IMR-90 (cell line): Measurements from ENCODE around the gene LDLRAD4. TPM values are rescaled to one million over a fixed set of nuclear protein-coding genes. Genes with fewer than 3 reads are reported as not detected.

Experiments used
- ATAC-seq: fragments of 200-7000 bp; cut with Tn5 transposase; 2 replicates; pipeline ENCODE4 v1.9.1; 2020; ENCODE audit warnings: low read depth, mild to moderate bottlenecking, moderate library complexity
- BruUV-seq: library from RNA; stranded (reverse); fragments of 400-500 nt; replicated peaks from 2 replicates; lab custom pipeline; 2021; lab: Mats Ljungman, UMichigan
- CTCF ChIA-PET: fragments of 300-600 bp; formaldehyde crosslinking; extraction: SDS; loops from one replicate; lab custom pipeline; 2021; ENCODE audit warnings: antibody characterized with exemption; lab: Yijun Ruan, JAX
- POLR2A ChIA-PET: fragments of 300-600 bp; sonication (Branson Sonifier 250); formaldehyde crosslinking; loops from one replicate; lab custom pipeline; 2022; ENCODE audit warnings: antibody characterized with exemption; ENCODE audit not compliant: unreplicated experiment; lab: Charles Lee
- DNase-seq: peaks from one replicate; pipeline ENCODE4 v3.0.0; 2013
- H2AFZ ChIP-seq: replicated peaks from 2 replicates; pipeline ENCODE3; 2013; ENCODE audit warnings: low read length, mild to moderate bottlenecking; ENCODE audit not compliant: poor library complexity
- H2AK5ac ChIP-seq: 2 replicates; pipeline ENCODE4 v1.6.1; 2013; ENCODE audit warnings: low read depth, low read length, inconsistent platforms
- H2AK9ac ChIP-seq: replicated peaks from 2 replicates; pipeline ENCODE3; 2013; ENCODE audit warnings: mild to moderate bottlenecking, low read depth, low read length, moderate library complexity; ENCODE audit not compliant: poor library complexity
- H2BK120ac ChIP-seq: 2 replicates; pipeline ENCODE4 v1.6.1; 2013; ENCODE audit warnings: low read depth, low read length, inconsistent platforms
- H2BK15ac ChIP-seq: 3 replicates; pipeline ENCODE4 v1.6.1; 2013; ENCODE audit warnings: low read depth, low read length, inconsistent platforms
- H2BK20ac ChIP-seq: 2 replicates; pipeline ENCODE4 v1.6.1; 2013; ENCODE audit warnings: low read depth, mild to moderate bottlenecking, inconsistent platforms, low read length, moderate library complexity
- H2BK5ac ChIP-seq: 2 replicates; pipeline ENCODE4 v1.6.1; 2013; ENCODE audit warnings: mild to moderate bottlenecking, low read depth, low read length, inconsistent platforms; ENCODE audit not compliant: poor library complexity, severe bottlenecking
- H3K14ac ChIP-seq: replicated peaks from 2 replicates; pipeline ENCODE4 v1.6.1; 2013; ENCODE audit warnings: low read depth, low read length, inconsistent platforms
- H3K18ac ChIP-seq: 2 replicates; pipeline ENCODE4 v1.6.1; 2013; ENCODE audit warnings: low read depth, low read length, control low read depth
- H3K23ac ChIP-seq: 2 replicates; pipeline ENCODE4 v1.6.1; 2013; ENCODE audit warnings: low read depth, low read length, inconsistent platforms
- H3K27ac ChIP-seq: 2 replicates; pipeline ENCODE4 v1.5.1; 2013; ENCODE audit warnings: mild to moderate bottlenecking, control low read depth, low read length; ENCODE audit not compliant: insufficient read depth
- H3K27me3 ChIP-seq: 2 replicates; pipeline ENCODE4 v1.6.1; 2013; ENCODE audit warnings: low read length; ENCODE audit not compliant: control insufficient read depth, insufficient read depth
- H3K36me3 ChIP-seq: 2 replicates; pipeline ENCODE4 v1.6.1; 2013; ENCODE audit warnings: low read length, mixed read lengths; ENCODE audit not compliant: control insufficient read depth, insufficient read depth
- H3K4ac ChIP-seq: 2 replicates; pipeline ENCODE4 v1.6.1; 2013; ENCODE audit warnings: low read depth, low read length, inconsistent platforms
- H3K4me1 ChIP-seq: 2 replicates; pipeline ENCODE4 v1.6.1; 2013; ENCODE audit warnings: low read length, mixed read lengths; ENCODE audit not compliant: control insufficient read depth, insufficient read depth
- H3K4me2 ChIP-seq: 2 replicates; pipeline ENCODE4 v1.6.1; 2013; ENCODE audit warnings: low read depth, mild to moderate bottlenecking, control low read depth, low read length, moderate library complexity
- H3K4me3 ChIP-seq: 2 replicates; pipeline ENCODE4 v1.5.1; 2013; ENCODE audit warnings: low read depth, mild to moderate bottlenecking, control low read depth, low read length, moderate library complexity; ENCODE audit not compliant: insufficient read depth
- H3K56ac ChIP-seq: 2 replicates; pipeline ENCODE4 v1.6.1; 2013; ENCODE audit warnings: low read length, inconsistent platforms; ENCODE audit not compliant: insufficient read depth; ENCODE audit errors: extremely low read depth
- H3K79me1 ChIP-seq, 2 experiments: 2 replicates each; pipeline ENCODE4 v1.6.1; 2013; ENCODE audit warnings: low read length in 2 of 2, inconsistent platforms in 1 of 2, low read depth in 1 of 2
- H3K9ac ChIP-seq: 2 replicates; pipeline ENCODE4 v1.6.1; 2013; ENCODE audit warnings: low read depth, low read length, control low read depth
- H3K9me1 ChIP-seq: 2 replicates; pipeline ENCODE4 v1.6.1; 2013; ENCODE audit warnings: low read length, inconsistent platforms; ENCODE audit not compliant: insufficient read depth
- H3K9me3 ChIP-seq: 2 replicates; pipeline ENCODE4 v1.6.1; 2013; ENCODE audit warnings: low read length; ENCODE audit not compliant: control insufficient read depth, insufficient read depth
- H4K20me1 ChIP-seq: 2 replicates; pipeline ENCODE4 v1.6.1; 2013; ENCODE audit warnings: low read length, inconsistent platforms; ENCODE audit not compliant: insufficient read depth
- H4K5ac ChIP-seq: 2 replicates; pipeline ENCODE4 v1.6.1; 2013; ENCODE audit warnings: mild to moderate bottlenecking, low read depth, low read length, control low read depth
- H4K8ac ChIP-seq, 2 experiments: 2 replicates each; pipeline ENCODE4 v1.6.1; 2013; ENCODE audit warnings: low read depth in 2 of 2, low read length in 2 of 2, control low read depth in 1 of 2, inconsistent platforms in 1 of 2
- H4K91ac ChIP-seq: 2 replicates; pipeline ENCODE4 v1.6.1; 2013; ENCODE audit warnings: low read depth, low read length, inconsistent platforms; ENCODE audit not compliant: insufficient read depth
- BHLHE40 ChIP-seq: fragments of 150-350 bp; IDR thresholded peaks from 2 replicates; pipeline ENCODE4 v1.6.1; 2016; ENCODE audit warnings: mild to moderate bottlenecking, low read depth, low read length
- CEBPB ChIP-seq: IDR thresholded peaks from 2 replicates; pipeline ENCODE4 v1.6.1; 2012; ENCODE audit warnings: low read depth, low read length, improper control_type of control experiment
- CHD1 ChIP-seq: IDR thresholded peaks from 2 replicates; pipeline ENCODE4 v1.6.1; 2012; ENCODE audit warnings: low read depth, low read length, improper control_type of control experiment
- MAFK ChIP-seq: IDR thresholded peaks from 2 replicates; pipeline ENCODE4 v1.6.1; 2012; ENCODE audit warnings: low read depth, low read length, improper control_type of control experiment
- MAZ ChIP-seq: IDR thresholded peaks from 2 replicates; pipeline ENCODE4 v1.6.1; 2012; ENCODE audit warnings: low read depth, mild to moderate bottlenecking, low read length, improper control_type of control experiment, moderate library complexity, borderline replicate concordance
- NFE2L2 ChIP-seq: fragments of 150-350 bp; IDR thresholded peaks from 2 replicates; pipeline ENCODE4 v1.6.1; 2016; ENCODE audit warnings: low read depth, mild to moderate bottlenecking, low read length
- POLR2A ChIP-seq: IDR thresholded peaks from 2 replicates; pipeline ENCODE4 v1.6.1; 2012; ENCODE audit warnings: mild to moderate bottlenecking, low read depth, low read length
- RCOR1 ChIP-seq: IDR thresholded peaks from 2 replicates; pipeline ENCODE4 v1.6.1; 2012; ENCODE audit warnings: mild to moderate bottlenecking, low read length, improper control_type of control experiment; ENCODE audit not compliant: insufficient replicate concordance
- USF2 ChIP-seq: fragments of 150-350 bp; IDR thresholded peaks from 2 replicates; pipeline ENCODE4 v1.6.1; 2017; ENCODE audit warnings: mild to moderate bottlenecking, antibody characterized with exemption, low read length, low read depth
- WGBS, 2 experiments: methylation state at CpG; one replicate each; pipeline versions ENCODE4 v1.1.5 to v1.1.7; 2013; ENCODE audit warnings: missing lambda C conversion rate in 2 of 2; ENCODE audit not compliant: insufficient read length in 1 of 2; ENCODE audit errors: extremely low coverage in 2 of 2; 5-methylcytosine and 5-hydroxymethylcytosine counted together
- dilution Hi-C: fragments of 300-500 bp; cut with HindIII; formaldehyde crosslinking; loops from one replicate; pipeline ENCODE4 v1.14.3; 2018; ENCODE audit warnings: low sequenced_read_pairs; ENCODE audit not compliant: unreplicated experiment
- in situ Hi-C: fragments of 300-500 bp; cut with MboI; formaldehyde crosslinking; loops from 3 replicates; pipeline ENCODE4 v1.14.3; 2019; ENCODE audit warnings: low sequenced_read_pairs, inconsistent platforms, mixed read lengths
- intact Hi-C: fragments of 100-400 bp; cut with micrococcal nuclease; formaldehyde crosslinking; loops from 2 replicates; pipeline ENCODE4 v1.10.0; 2022
- polyA plus RNA-seq, 3 experiments: library from polyadenylated mRNA; depleted of rRNA; stranded (reverse); fragments of >200 nt; gene quantifications; 2 replicates each; pipeline ENCODE4 v1.2.3, GENCODE V29; 2012; ENCODE audit warnings: low replicate concordance in 1 of 3
- total RNA-seq: library from RNA; depleted of rRNA; stranded (reverse); fragments of >200 nt; gene quantifications from 2 replicates; pipeline ENCODE4 v1.2.3, GENCODE V29; 2012

LDLRAD4 gene
- total and polyA plus RNA-seq, 2 of the 4 experiments (the other 2 are of a cell fraction): not detected

- no peak overlapping the region for H2AK9ac ChIP-seq
- ATAC-seq (no peak), DNase-seq (no peak)
- no peaks in the 10 kb centered on the region for H3K4me1 ChIP-seq
- ChIA-PET CTCF (interaction anchor here (1.3 to 1.5 kb wide), 2 partner anchors 10 to 158 kb away, joined by 4 to 7 read pairs; no protein-coding TSS in a partner anchor), POLR2A (no interaction called here)
- no peak overlapping the region for H2BK5ac ChIP-seq
- intact Hi-C loops: no loop called here
- no peak overlapping the region for H3K18ac ChIP-seq
- no TSS peak for BruUV-seq
- no peak overlapping the region for H3K56ac ChIP-seq
- H2AK5ac ChIP-seq: no peak overlapping the region
- 0 out of 2 replicates have a peak, but pooled peaks cover 3% of the 10 kb centered on the region for H3K9me1 ChIP-seq
- H2BK120ac ChIP-seq: no peak overlapping the region
- dilution Hi-C loops: no loop called here
- no peak overlapping the region for H3K4ac ChIP-seq
- no peak overlapping the region for H3K14ac ChIP-seq
- H3K79me1 ChIP-seq: no peaks in the 10 kb centered on the region
- no peaks in the 10 kb centered on the region for H3K27me3 ChIP-seq
- H3K36me3 ChIP-seq: no peaks in the 10 kb centered on the region
- H3K4me2 ChIP-seq: no peak overlapping the region
- H4K8ac ChIP-seq: no peak overlapping the region
- H3K27ac ChIP-seq: no peak overlapping the region
- H4K20me1 ChIP-seq: no peaks in the 10 kb centered on the region
- H3K9ac ChIP-seq: no peak overlapping the region
- no peak overlapping the region for H2BK15ac ChIP-seq
- H4K5ac ChIP-seq: no peak overlapping the region
- no peak overlapping the region for H3K4me3 ChIP-seq
- H2AFZ ChIP-seq: no peak overlapping the region
- no peak overlapping the region for H2BK20ac ChIP-seq
- WGBS, 2 experiments: no CpG with 5 or more reads among the region's 4 CpGs
- no peak for TF ChIP-seq MAFK
- no peak for TF ChIP-seq CEBPB
- TF ChIP-seq CHD1: no peak
- no peak for TF ChIP-seq MAZ
- TF ChIP-seq USF2: no peak
- no peak for TF ChIP-seq BHLHE40
- TF ChIP-seq POLR2A: no peak
- no peak for TF ChIP-seq NFE2L2
- TF ChIP-seq RCOR1: no peak
- H3K9me3 ChIP-seq: no peaks in the 10 kb centered on the region
- in situ Hi-C loops: no loop called here
- no peak overlapping the region for H4K91ac ChIP-seq
- no peak overlapping the region for H3K23ac ChIP-seq
These were observed 155.5 kb downstream of the LDLRAD4 start for GRCh38 chr18:13374096-13374467.
